Activated B cell treated with CpG ODN at 0.5 μM for 24 hours (primary cell): ENCODE measurements around the gene ARHGAP6. TPM values are rescaled to one million over a fixed set of nuclear protein-coding genes. Genes with fewer than 3 reads are reported as not detected.

ENCODE experiments used
- ATAC-seq: fragments of 200-7000 bp; cut with Tn5 transposase; one replicate; pipeline ENCODE4 v1.10.0; 2021; ENCODE audit warnings: low read depth, mild to moderate bottlenecking, moderate library complexity
- CTCF ChIA-PET: fragments of 350-600 bp; sonication (Branson Sonifier 250); formaldehyde crosslinking; loops from one replicate; lab custom pipeline; 2021; ENCODE audit warnings: antibody characterized with exemption; lab: Charles Lee
- POLR2A ChIA-PET: fragments of 350-600 bp; sonication (Branson Sonifier 250); formaldehyde crosslinking; loops from one replicate; lab custom pipeline; 2021; ENCODE audit warnings: antibody characterized with exemption; lab: Charles Lee
- DNase-seq: peaks from one replicate; pipeline ENCODE4 v3.0.0; 2022
- H3K27ac Mint-ChIP-seq: one replicate; pipeline ENCODE4 v1.8.0; 2020; ENCODE audit warnings: mixed read lengths
- H3K27me3 Mint-ChIP-seq: one replicate; pipeline ENCODE4 v1.8.0; 2021; ENCODE audit warnings: mixed read lengths
- H3K36me3 Mint-ChIP-seq: one replicate; pipeline ENCODE4 v1.8.0; 2021; ENCODE audit warnings: low read depth, mixed read lengths
- H3K4me1 Mint-ChIP-seq: one replicate; pipeline ENCODE4 v1.8.0; 2021; ENCODE audit warnings: mixed read lengths
- H3K4me3 Mint-ChIP-seq: one replicate; pipeline ENCODE4 v1.8.0; 2020; ENCODE audit warnings: mild to moderate bottlenecking, mixed read lengths
- H3K9me3 Mint-ChIP-seq: one replicate; pipeline ENCODE4 v1.8.0; 2020; ENCODE audit warnings: mixed read lengths
- intact Hi-C: fragments of 100-400 bp; cut with micrococcal nuclease; formaldehyde crosslinking; loops from one replicate; pipeline ENCODE4 v1.15.1; 2024
- total RNA-seq: library from RNA; stranded (reverse); gene quantifications from 2 replicates; pipeline ENCODE4 v1.2.3, GENCODE V29; 2022
- TF ChIP-seq, protein P1 (sequence below): fragments of 200-600 bp; IDR thresholded peaks from one replicate; pipeline ENCODE4 v1.8.0; 2022; ENCODE audit warnings: antibody characterized with exemption, mild to moderate bottlenecking

Gene ARHGAP6
- total RNA-seq, 1 donor from 2014 or later: 0.42 TPM

- ATAC-seq: no peak
Observed at GRCh38 chrX:11103751-11104150, 562.0 kb downstream of the ARHGAP6 start.

DNA sequence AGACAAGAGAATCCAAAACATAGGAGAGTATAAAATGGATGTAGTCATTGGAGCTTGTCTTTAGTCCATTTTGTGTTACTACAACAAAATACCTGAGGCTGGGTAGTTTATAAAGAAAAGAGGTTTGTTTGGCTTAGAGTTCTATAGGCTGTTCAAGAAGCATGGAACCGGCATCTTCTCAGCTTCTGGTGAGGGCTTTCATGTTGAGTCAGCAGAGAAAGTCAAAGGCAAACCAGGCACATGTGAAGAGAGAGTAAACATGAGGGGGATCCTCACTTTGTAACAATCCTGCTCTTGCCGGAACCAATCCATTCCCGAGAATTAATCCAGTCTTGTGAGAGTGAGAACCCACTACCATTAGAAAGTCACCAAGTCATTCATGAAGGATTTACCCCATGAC is 562.7 kb downstream of the ARHGAP6 start:
- ATAC-seq: no peak

More at GRCh38 chrX:11103751-11104150, 562.0 kb downstream of the ARHGAP6 start:
- Mint-ChIP-seq H3K27ac (no peak overlapping the region), H3K4me3 (no peak overlapping the region), H3K27me3 (no peaks in the 10 kb centered on the region), H3K9me3 (no peaks in the 10 kb centered on the region), H3K4me1 (no peaks in the 10 kb centered on the region), H3K36me3 (no peaks in the 10 kb centered on the region)
- POLR2A ChIA-PET: no interaction called here
- CTCF ChIA-PET: no interaction called here
- intact Hi-C loops: no loop called here
- TF ChIP-seq, protein P1, sequence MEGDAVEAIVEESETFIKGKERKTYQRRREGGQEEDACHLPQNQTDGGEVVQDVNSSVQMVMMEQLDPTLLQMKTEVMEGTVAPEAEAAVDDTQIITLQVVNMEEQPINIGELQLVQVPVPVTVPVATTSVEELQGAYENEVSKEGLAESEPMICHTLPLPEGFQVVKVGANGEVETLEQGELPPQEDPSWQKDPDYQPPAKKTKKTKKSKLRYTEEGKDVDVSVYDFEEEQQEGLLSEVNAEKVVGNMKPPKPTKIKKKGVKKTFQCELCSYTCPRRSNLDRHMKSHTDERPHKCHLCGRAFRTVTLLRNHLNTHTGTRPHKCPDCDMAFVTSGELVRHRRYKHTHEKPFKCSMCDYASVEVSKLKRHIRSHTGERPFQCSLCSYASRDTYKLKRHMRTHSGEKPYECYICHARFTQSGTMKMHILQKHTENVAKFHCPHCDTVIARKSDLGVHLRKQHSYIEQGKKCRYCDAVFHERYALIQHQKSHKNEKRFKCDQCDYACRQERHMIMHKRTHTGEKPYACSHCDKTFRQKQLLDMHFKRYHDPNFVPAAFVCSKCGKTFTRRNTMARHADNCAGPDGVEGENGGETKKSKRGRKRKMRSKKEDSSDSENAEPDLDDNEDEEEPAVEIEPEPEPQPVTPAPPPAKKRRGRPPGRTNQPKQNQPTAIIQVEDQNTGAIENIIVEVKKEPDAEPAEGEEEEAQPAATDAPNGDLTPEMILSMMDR: no peak
- no peak for DNase-seq

DNA sequence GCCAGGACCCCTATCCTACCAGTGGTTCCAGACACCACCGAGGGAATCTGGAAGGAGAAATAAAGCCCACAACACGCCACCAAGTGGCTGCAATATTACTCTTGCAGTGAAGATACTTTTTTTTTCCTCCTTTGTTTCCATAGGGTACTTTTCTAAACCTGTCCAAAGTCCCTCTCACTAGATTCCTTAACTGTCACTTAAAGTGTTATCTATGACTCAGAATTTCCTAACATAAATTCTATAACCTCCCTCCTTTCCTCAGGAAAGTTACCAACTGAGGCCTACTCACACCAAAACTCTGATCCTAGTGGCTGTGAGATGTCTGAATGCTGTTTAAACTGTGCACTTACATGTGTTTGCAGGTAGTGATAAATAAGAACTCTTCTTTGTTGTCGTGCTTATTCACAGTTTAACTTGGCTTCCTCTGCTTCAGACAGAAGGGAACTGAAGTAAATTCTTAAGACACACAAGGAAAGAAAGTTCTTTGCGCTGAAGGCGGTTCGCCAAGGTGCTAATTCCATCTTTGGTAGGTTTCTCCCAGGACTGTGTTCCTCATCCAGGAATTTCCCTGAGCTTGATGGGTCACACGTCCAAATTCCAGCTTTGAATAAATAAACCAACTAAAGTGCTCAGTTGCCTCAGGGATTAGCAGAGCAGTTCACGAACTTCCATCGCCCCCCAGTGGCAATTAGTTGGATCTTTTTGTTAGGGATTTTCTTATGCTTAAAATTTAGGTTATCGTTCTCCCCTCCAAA is 565.3 kb downstream of the ARHGAP6 start:
- DNase-seq: no peak
- Mint-ChIP-seq H3K4me1 (no peaks in the 10 kb centered on the region), H3K9me3 (no peaks in the 10 kb centered on the region), H3K4me3 (no peak overlapping the region), H3K27ac (no peak overlapping the region), H3K27me3 (no peaks in the 10 kb centered on the region), H3K36me3 (no peaks in the 10 kb centered on the region)
- CTCF ChIA-PET: no interaction called here
- ATAC-seq: no peak
- TF ChIP-seq, protein P1: no peak
- POLR2A ChIA-PET: no interaction called here
- intact Hi-C loops: no loop called here

More for the DNA sequence above, 562.7 kb downstream of the ARHGAP6 start:
- POLR2A ChIA-PET: no interaction called here
- no peaks in the 10 kb centered on the region for H3K36me3 Mint-ChIP-seq
- TF ChIP-seq, protein P1: no peak
- H3K4me1 Mint-ChIP-seq: no peaks in the 10 kb centered on the region
- H3K4me3 Mint-ChIP-seq: no peak overlapping the region
- intact Hi-C loops: no loop called here
- no peaks in the 10 kb centered on the region for H3K9me3 Mint-ChIP-seq
- CTCF ChIA-PET: no interaction called here
- no peak overlapping the region for H3K27ac Mint-ChIP-seq
- H3K27me3 Mint-ChIP-seq: no peaks in the 10 kb centered on the region
- DNase-seq: no peak

- no peak for DNase-seq
- no peaks in the 10 kb centered on the region for H3K36me3 Mint-ChIP-seq
- no peaks in the 10 kb centered on the region for H3K9me3 Mint-ChIP-seq
- CTCF ChIA-PET: no interaction called here
- ATAC-seq: no peak
- TF ChIP-seq, protein P1: no peak
- H3K4me1 Mint-ChIP-seq: no peaks in the 10 kb centered on the region
- H3K27ac Mint-ChIP-seq: no peak overlapping the region
- no peaks in the 10 kb centered on the region for H3K27me3 Mint-ChIP-seq
- no peak overlapping the region for H3K4me3 Mint-ChIP-seq
- POLR2A ChIA-PET: no interaction called here
- intact Hi-C loops: no loop called here
Observed at GRCh38 chrX:11099465-11099864, 566.3 kb downstream of the ARHGAP6 start.

DNA sequence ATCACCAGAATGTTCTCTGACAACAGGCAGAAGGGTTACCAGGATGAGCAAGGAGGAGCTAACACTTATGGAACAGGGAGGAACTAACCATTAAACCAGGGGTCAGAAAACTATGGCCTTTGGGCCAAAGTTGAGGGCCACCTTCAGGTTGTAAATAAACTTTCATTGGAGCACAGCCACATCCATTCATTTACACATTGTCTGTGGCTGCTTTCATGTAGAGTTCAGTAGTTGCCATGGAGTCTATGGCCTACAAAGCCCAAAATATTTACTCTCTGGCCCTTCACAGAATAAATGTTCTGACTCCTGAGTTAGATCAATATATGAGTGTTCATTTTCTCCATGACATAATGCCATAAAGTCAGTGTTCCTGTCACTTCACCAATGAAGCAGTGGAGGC is 567.8 kb downstream of the ARHGAP6 start:
- H3K36me3 Mint-ChIP-seq: no peaks in the 10 kb centered on the region
- TF ChIP-seq, protein P1: no peak
- no peak for DNase-seq

More for the DNA sequence above, 567.8 kb downstream of the ARHGAP6 start:
- Mint-ChIP-seq H3K27me3 (no peaks in the 10 kb centered on the region), H3K4me1 (no peaks in the 10 kb centered on the region), H3K4me3 (no peak overlapping the region), H3K9me3 (no peaks in the 10 kb centered on the region), H3K27ac (no peak overlapping the region)
- POLR2A ChIA-PET: no interaction called here
- CTCF ChIA-PET: no interaction called here
- intact Hi-C loops: no loop called here
- no peak for ATAC-seq
